ENCODE data around the gene SLX4IP.

- TF ChIP-seq CTCF (conservative IDR thresholded peaks at IDR 0.05 in 1 of 2, IDR thresholded peaks at IDR 0.05 in 1 of 2; ENCODE audit: low read depth in 1 of 2, low read length in 2 of 2) (no peak), EZH2 (IDR thresholded peaks at IDR 0.05; ENCODE audit: low read length, missing control alignments) (no peak)
These were observed 209.5 kb downstream of the SLX4IP start for GRCh38 chr20:10644458-10645204.
